Stimulated activated CD4-positive, alpha-beta T cell treated with anti-CD3 and anti-CD28 coated beads, TNF-alpha, amount 100 ng/mL, for 24 hours (primary cell): ENCODE measurements around the gene LARGE1.

ENCODE experiments used
- DNase-seq, 3 experiments: peaks; one replicate each; pipeline ENCODE4 v3.0.0-alpha.2; 2020; ENCODE audit warnings: low read depth in 3 of 3

The LARGE1 gene

DNA sequence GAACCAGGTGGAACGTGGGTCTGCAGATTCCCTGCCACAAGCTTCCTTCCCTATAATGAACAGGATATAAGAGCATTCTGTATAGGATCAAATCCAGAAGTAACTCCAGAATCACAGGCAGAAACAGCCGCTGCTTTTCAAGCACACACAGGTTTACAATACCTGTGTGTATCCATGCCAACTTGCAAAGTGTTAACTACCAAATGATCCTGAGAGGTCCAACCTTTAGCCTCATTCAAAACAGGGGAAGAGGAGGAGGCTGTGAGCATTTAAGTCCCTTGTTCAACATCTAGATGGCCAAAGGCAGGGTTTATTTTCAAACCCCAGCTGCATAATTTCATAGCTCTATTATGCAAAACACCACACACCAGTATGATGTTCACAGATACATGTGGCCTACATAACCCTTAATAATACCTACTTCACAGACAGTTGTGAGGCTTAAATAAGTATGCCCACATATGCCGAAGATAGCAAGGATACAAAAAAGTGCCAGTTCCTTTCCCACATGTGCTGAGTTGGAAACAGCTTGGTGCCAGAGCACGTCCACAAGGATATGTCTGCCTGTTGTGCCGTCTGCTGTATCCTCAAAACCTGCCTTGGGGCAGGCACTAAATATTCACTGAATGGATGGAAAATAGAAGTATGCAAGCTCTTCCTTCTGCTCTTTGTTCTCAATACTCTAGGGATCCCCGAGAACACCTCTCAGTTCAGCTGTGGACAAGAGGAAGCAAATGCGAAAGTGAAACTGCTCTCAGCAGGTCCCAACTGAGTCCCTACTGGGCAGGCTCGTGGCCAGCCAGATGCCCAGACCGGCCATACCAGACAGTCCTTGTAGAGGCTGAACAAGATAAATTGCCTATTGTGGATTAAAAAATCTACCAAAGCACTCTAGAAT is 66.8 kb downstream of the LARGE1 start:
- no peak for DNase-seq

DNA sequence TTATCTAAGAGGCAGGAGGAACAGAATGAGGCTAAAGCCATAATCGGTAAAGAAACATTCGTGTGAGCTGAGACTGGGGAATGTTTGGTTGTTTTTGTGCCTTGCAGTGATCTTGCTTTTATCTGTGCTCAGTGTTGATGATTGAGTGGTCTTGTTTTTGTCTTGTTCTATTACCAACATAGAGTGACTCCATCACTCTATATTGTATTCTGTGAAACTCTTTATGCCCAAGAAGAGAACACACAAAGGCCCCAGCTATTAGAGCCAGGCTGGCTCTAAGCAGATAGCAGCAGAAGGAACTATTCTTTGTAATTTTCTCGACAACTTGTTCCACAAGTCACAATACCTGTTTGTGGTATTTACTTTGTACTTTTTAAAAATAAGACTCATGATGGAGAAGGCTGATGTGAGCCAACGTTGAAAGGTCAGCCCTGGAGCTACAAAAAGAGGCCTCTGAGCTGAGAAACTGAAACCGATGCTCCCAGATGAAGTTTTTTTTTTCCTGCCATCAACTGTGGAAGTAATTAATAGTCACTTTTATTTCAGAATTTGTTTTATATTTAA is 68.4 kb downstream of the LARGE1 start:
- DNase-seq: no peak

DNA sequence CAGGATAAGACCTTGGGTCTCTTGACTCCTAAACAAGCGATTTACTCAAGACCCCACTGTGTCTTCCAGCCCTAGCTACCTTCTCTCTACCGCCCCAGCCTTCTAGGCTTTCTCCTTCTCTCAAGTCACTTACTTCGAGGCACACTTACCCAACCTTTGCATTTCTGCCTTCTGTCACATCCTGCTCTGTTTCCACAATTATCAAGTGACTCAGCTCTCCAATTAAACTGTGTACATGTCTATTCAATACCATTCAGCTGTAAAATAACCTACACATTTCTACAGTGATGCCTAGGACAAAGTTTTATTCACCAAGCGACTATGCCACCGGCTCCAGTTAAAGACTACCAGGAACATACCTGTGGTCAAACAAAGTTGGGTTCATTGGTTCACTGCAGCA is 69.0 kb downstream of the LARGE1 start:
- DNase-seq: no peak

GRCh38 chr22:33850724-33851123 is 69.6 kb downstream of the LARGE1 start:
- no peak for DNase-seq

- DNase-seq: no peak
Measured at GRCh38 chr22:33850193-33850592, 70.1 kb downstream of the LARGE1 start.

- no peak for DNase-seq
Measured at GRCh38 chr22:33848251-33848650, 72.0 kb downstream of the LARGE1 start.

- DNase-seq: no peak
Measured at GRCh38 chr22:33844273-33844672, 76.0 kb downstream of the LARGE1 start.

- no peak for DNase-seq
Measured at GRCh38 chr22:33842421-33843094, 77.7 kb downstream of the LARGE1 start.

DNA sequence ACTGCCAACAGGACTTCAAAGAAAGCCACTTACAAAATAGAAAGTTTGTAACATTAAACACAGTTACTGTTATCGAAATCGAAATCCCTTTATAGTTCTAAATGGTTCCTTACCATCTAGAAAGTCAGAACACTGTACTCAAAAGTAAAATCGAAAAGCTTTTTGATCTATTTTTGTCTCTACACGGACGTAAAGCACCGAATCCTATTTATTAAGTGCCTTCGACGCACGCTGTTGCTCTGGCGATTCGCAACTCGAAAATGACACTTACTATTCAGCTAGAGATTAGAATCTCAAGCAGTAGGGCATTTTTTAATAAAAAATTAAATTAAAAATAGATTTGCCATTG is 78.3 kb downstream of the LARGE1 start:
- no peak for DNase-seq

DNA sequence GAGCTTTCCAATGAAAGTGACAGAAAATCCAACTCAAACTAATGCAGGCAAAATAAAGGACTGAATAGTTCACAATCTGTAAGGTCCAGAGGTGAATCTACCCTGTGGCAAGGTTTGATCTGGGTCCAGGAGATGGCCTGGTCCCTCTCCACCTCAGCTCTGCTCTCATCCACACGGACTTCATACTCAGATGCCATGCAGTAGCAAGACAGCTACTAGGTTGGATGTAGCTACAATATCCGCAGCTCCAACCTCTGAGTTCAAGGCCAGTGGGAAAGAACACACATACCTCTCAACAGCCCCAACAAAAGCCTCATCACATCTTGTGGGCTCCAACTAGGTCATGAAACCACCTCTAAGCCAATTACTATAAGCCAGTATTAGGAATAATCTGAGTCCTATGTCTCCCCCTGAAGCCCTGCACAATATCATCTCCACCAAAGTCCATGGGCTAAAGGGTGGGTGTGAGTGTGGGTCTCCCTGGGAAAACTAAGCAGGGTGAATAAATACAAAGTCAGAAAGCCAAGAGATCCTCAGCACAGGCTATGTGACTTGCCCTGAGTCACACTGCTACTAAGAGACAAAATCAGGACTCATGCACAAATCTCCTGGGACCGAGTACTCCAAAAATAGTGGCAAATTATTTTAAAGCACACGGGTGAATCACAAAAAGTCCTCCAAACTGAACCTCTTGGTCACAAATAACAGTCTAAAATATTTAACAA is 78.8 kb downstream of the LARGE1 start:
- DNase-seq: no peak

DNA sequence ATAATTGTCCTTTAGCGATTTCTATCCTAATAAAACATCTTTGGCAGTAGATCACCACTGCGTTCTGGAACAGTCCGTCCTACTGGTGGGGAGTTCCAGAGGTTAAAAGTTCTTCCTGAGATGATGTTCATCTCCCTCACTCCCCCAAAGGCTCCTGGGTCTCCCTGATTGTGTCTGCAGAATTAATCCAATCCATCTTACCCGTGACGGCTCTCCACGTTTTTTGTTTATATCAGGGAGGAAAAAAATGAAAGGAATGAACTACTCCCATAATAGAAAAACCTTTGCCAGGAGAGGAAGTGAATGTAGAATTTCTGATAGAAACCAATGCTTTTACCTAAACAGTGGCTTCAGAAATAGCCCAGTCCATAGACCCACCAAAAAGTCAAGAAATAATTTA is 81.6 kb downstream of the LARGE1 start:
- DNase-seq: no peak

GRCh38 chr22:33837826-33838225 is 82.5 kb downstream of the LARGE1 start:
- no peak for DNase-seq

- no peak for DNase-seq
Measured at GRCh38 chr22:33835265-33835664, 85.0 kb downstream of the LARGE1 start.

DNA sequence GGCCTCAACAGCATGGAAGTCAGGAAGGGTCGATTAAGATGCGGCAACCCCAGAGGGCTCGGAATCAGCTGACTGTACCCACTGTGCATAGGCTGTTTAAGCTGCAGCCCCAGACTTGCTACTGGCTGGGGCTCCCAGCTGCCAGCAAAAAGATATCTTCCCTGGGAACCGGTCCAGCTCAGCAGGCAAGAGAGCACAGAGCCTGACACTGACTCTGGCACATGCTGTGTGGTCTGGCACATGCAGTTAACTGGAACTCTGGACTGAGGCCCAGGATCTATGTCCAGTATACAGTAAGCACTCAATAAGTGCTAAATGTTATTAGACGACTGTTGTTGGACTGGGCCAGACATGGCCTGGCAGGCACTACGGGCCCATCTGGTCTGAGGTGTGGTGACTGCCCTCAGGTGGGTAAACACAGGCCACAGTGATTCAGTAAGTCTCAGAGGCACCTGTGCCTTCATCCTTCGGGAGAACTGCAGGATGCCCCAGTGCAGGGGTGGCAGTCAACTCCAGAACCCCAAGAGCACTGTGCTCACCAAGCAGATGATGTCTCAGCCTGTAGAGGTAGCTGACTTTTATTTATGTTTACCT is 87.6 kb downstream of the LARGE1 start:
- DNase-seq: no peak

- DNase-seq: no peak
Measured at GRCh38 chr22:33831651-33832050, 88.6 kb downstream of the LARGE1 start.

DNA sequence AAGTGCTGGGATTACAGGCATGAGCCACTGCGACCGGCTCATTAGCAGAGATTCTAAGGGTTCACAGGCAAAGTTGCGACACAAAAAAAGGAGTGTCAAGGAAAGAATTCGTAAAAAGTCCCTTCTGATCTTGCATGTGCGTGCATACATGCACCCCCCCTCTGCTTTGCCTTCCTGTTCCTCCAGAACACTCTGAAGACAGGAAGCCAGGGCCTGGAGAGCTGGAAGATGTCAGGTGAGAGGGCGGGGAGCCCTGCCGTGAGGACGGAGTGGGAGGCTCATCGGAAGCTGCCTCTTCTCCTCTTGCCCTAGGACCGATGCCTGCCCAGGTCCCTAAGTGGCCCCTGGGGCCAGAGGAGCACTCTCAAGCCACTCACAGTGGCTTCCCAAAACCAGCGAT is 89.1 kb downstream of the LARGE1 start:
- DNase-seq: no peak

DNA sequence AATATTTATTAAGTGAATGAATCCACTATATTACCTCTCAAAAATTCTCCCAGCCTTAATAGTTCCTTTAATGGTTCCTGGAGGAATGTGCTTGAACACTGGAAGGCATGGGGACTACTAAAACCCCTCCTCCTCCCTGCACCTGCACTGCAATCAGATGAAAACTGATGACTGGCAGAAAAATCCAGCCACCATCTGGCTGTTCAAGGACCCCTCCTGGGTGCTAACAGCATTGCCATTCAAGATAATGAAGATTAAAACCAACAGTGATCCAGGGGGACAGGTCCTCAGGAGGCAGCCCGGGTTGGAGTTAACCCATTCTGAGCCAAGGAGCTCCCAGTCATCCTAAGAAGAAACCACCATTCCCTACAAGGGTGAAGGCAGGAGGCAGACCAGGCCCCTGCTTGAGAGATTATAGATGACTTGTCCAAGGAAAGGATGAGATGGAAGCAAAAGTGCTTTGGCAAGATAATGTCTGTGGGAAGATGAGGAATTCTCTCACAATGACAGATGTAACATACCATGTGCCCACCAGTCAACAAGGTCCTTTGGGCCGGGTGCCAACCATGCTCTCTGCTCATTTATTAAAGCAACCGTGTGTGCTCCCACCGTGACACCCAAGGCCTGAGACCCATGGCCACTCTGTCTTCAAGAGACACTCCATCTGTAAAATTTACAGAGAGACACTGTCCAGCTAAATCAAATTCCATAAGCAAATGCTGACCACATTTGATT is 90.6 kb downstream of the LARGE1 start:
- DNase-seq: no peak

- DNase-seq: no peak
Measured at GRCh38 chr22:33828302-33828701, 92.0 kb downstream of the LARGE1 start.

DNA sequence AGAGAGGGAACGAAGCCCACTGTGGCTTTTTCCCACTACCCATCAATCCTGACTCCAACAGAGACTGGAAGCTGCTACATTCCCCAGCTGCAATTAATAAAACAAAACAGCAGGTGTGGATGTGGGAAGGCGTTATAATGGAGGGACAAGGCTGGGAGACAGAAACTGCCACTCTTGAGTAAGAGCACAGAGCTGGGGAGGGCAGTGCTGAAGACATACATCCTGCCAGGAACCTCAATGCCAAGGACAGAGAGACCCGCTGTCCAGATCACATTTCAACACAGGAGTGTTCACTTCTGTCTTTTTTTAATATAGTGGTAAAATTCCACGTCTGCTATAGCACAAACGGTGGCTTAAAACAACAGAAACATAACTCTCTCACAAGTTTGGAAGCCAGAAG is 94.5 kb downstream of the LARGE1 start:
- DNase-seq: no peak

DNA sequence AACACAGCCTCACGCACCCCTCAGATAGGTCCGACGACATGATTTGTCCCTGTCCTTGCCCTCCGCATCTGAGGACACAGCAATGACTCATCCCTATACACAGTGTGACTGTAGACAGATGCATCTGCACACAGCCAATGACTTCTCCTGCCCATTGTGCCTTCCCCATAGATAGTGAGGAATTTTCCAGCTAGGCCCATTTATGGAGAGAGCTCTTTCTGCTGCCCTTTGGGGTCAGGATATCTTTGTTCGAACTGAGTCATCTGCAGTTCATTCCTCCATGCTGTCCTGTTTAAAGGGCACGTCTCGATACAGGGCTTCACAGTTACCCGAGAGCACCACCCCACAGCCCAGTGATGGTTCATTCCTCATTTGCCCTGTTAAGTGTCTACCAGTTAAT is 96.7 kb downstream of the LARGE1 start:
- no peak for DNase-seq

DNA sequence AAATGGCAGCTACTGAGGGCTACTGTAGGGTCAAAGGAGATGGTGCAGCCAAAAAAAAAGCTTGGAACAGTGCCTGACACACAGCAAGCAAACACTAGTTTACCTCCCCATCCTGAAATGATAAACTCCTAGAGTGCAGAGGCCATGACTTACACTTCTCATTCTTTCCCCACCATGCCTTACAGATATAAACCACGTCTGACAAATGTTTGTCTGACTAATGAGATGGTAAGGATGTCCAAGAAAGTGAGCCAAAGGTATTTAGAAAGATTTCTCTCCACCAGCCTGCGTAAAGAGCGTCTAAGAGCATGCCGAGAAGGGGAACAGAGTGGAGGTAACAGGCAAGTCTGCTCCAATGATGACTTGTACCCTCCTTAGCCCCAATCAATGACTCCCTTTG is 99.0 kb downstream of the LARGE1 start:
- no peak for DNase-seq
